ENCODE measurements around the gene C1QTNF2.

C1QTNF2 gene

GRCh38 chr5:160382346-160382745 lies 11.9 kb upstream of the C1QTNF2 start:
- Mint-ChIP-seq H3K27ac (no peak overlapping the region), H3K36me3 (no peaks in the 10 kb centered on the region), H3K27me3 (peaks cover 24% of the 10 kb centered on the region), H3K4me3 (no peak overlapping the region), H3K4me1 (no peaks in the 10 kb centered on the region), H3K9me3 (peaks cover 3% of the 10 kb centered on the region)
- DNase-seq, result no peak
- CTCF ChIA-PET, result no interaction called here

- Mint-ChIP-seq H3K4me3 (no peak overlapping the region), H3K36me3 (no peaks in the 10 kb centered on the region), H3K27me3 (peaks cover 32% of the 10 kb centered on the region), H3K27ac (no peak overlapping the region), H3K4me1 (no peaks in the 10 kb centered on the region), H3K9me3 (no peaks in the 10 kb centered on the region)
- CTCF ChIA-PET, result interaction anchor here (1.1 to 1.4 kb wide), 2 partner anchors 9 to 11 kb away, joined by 3 to 4 read pairs; no protein-coding TSS in a partner anchor
- DNase-seq, result no peak
Observed at GRCh38 chr5:160380041-160380440, 9.6 kb upstream of the C1QTNF2 start.

GRCh38 chr5:160379511-160379910 lies 9.1 kb upstream of the C1QTNF2 start:
- Mint-ChIP-seq H3K4me3 (no peak overlapping the region), H3K27ac (no peak overlapping the region), H3K27me3 (peaks cover 37% of the 10 kb centered on the region), H3K4me1 (no peaks in the 10 kb centered on the region), H3K36me3 (no peaks in the 10 kb centered on the region), H3K9me3 (no peaks in the 10 kb centered on the region)
- CTCF ChIA-PET, result interaction anchor here (1.1 to 1.4 kb wide), 2 partner anchors 9 to 11 kb away, joined by 3 to 4 read pairs; no protein-coding TSS in a partner anchor
- no peak for DNase-seq

- H3K27ac Mint-ChIP-seq, result no peak overlapping the region
- DNase-seq, result no peak
- H3K9me3 Mint-ChIP-seq, result no peaks in the 10 kb centered on the region
- H3K4me3 Mint-ChIP-seq, result no peak overlapping the region
- peaks cover 49% of the 10 kb centered on the region for H3K27me3 Mint-ChIP-seq
- H3K4me1 Mint-ChIP-seq, result no peaks in the 10 kb centered on the region
- H3K36me3 Mint-ChIP-seq, result no peaks in the 10 kb centered on the region
- CTCF ChIA-PET, result no interaction called here
Observed at GRCh38 chr5:160378330-160378729, 7.9 kb upstream of the C1QTNF2 start.

- peaks cover 55% of the 10 kb centered on the region for H3K27me3 Mint-ChIP-seq
- no peaks in the 10 kb centered on the region for H3K4me1 Mint-ChIP-seq
- H3K9me3 Mint-ChIP-seq, result no peaks in the 10 kb centered on the region
- no peaks in the 10 kb centered on the region for H3K36me3 Mint-ChIP-seq
- CTCF ChIA-PET, result interaction anchor here (1.3 kb wide), 1 partner anchor 32 kb away, joined by 4 read pairs; no protein-coding TSS in a partner anchor
- no peak for DNase-seq
- no peak overlapping the region for H3K27ac Mint-ChIP-seq
- no peak overlapping the region for H3K4me3 Mint-ChIP-seq
Observed at GRCh38 chr5:160377651-160378050, 7.2 kb upstream of the C1QTNF2 start.

GRCh38 chr5:160376416-160376815 lies 6.0 kb upstream of the C1QTNF2 start:
- Mint-ChIP-seq H3K9me3 (no peaks in the 10 kb centered on the region), H3K27me3 (peaks cover 60% of the 10 kb centered on the region), H3K27ac (no peak overlapping the region), H3K36me3 (no peaks in the 10 kb centered on the region), H3K4me1 (no peaks in the 10 kb centered on the region), H3K4me3 (no peak overlapping the region)
- CTCF ChIA-PET, result interaction anchor here (0.6 to 1.3 kb wide), 2 partner anchors 11 to 31 kb away, joined by 4 read pairs; no protein-coding TSS in a partner anchor
- DNase-seq, result no peak

GRCh38 chr5:160375701-160376100 lies 5.3 kb upstream of the C1QTNF2 start:
- H3K27ac Mint-ChIP-seq, result no peak overlapping the region
- no peaks in the 10 kb centered on the region for H3K36me3 Mint-ChIP-seq
- CTCF ChIA-PET, result no interaction called here
- H3K4me3 Mint-ChIP-seq, result no peak overlapping the region
- no peak for DNase-seq
- H3K4me1 Mint-ChIP-seq, result peaks cover 3% of the 10 kb centered on the region
- peaks cover 67% of the 10 kb centered on the region for H3K27me3 Mint-ChIP-seq
- no peaks in the 10 kb centered on the region for H3K9me3 Mint-ChIP-seq

GRCh38 chr5:160375166-160375565 lies 4.7 kb upstream of the C1QTNF2 start:
- Mint-ChIP-seq H3K4me1 (peaks cover 6% of the 10 kb centered on the region), H3K27ac (no peak overlapping the region), H3K27me3 (peaks cover 71% of the 10 kb centered on the region), H3K36me3 (no peaks in the 10 kb centered on the region), H3K4me3 (no peak overlapping the region), H3K9me3 (no peaks in the 10 kb centered on the region)
- CTCF ChIA-PET, result no interaction called here
- no peak for DNase-seq

GRCh38 chr5:160371294-160371693 lies 868 bp upstream of the C1QTNF2 start:
- H3K4me3 Mint-ChIP-seq, result no peak overlapping the region
- no peak for DNase-seq
- peaks cover 12% of the 10 kb centered on the region for H3K4me1 Mint-ChIP-seq
- peaks cover 92% of the 10 kb centered on the region for H3K27me3 Mint-ChIP-seq
- no peak overlapping the region for H3K27ac Mint-ChIP-seq
- CTCF ChIA-PET, result no interaction called here
- no peaks in the 10 kb centered on the region for H3K36me3 Mint-ChIP-seq
- no peaks in the 10 kb centered on the region for H3K9me3 Mint-ChIP-seq

- Mint-ChIP-seq H3K27me3 (peaks cover 87% of the 10 kb centered on the region), H3K27ac (no peak overlapping the region), H3K9me3 (no peaks in the 10 kb centered on the region), H3K36me3 (no peaks in the 10 kb centered on the region), H3K4me3 (peak overlapping the region; percentile 0), H3K4me1 (peaks cover 12% of the 10 kb centered on the region)
- CTCF ChIA-PET, result interaction anchor here (1.3 to 1.4 kb wide), 2 partner anchors 10 to 172 kb away, joined by 3 to 4 read pairs; no protein-coding TSS in a partner anchor
- no peak for DNase-seq
Observed at GRCh38 chr5:160370713-160371034, 248 bp upstream of the C1QTNF2 start.

- DNase-seq, result no peak
- CTCF ChIA-PET, result interaction anchor here (0.6 to 0.8 kb wide), 2 partner anchors 9 to 23 kb away, joined by 3 to 4 read pairs; no protein-coding TSS in a partner anchor
- Mint-ChIP-seq H3K36me3 (no peaks in the 10 kb centered on the region), H3K4me3 (no peak overlapping the region), H3K4me1 (peaks cover 12% of the 10 kb centered on the region), H3K27ac (no peak overlapping the region), H3K9me3 (no peaks in the 10 kb centered on the region), H3K27me3 (peaks cover 60% of the 10 kb centered on the region)
Observed at GRCh38 chr5:160367885-160368284, 2.5 kb downstream of the C1QTNF2 start.

GRCh38 chr5:160367261-160367660 lies 3.2 kb downstream of the C1QTNF2 start:
- peaks cover 12% of the 10 kb centered on the region for H3K4me1 Mint-ChIP-seq
- H3K9me3 Mint-ChIP-seq, result no peaks in the 10 kb centered on the region
- H3K27ac Mint-ChIP-seq, result no peak overlapping the region
- H3K27me3 Mint-ChIP-seq, result peaks cover 54% of the 10 kb centered on the region
- CTCF ChIA-PET, result interaction anchor here (0.8 kb wide), 1 partner anchor 22 kb away, joined by 4 read pairs; no protein-coding TSS in a partner anchor
- H3K4me3 Mint-ChIP-seq, result no peak overlapping the region
- no peaks in the 10 kb centered on the region for H3K36me3 Mint-ChIP-seq
- no peak for DNase-seq

- Mint-ChIP-seq H3K9me3 (no peaks in the 10 kb centered on the region), H3K27me3 (peaks cover 45% of the 10 kb centered on the region), H3K4me3 (no peak overlapping the region), H3K4me1 (peaks cover 12% of the 10 kb centered on the region), H3K36me3 (no peaks in the 10 kb centered on the region), H3K27ac (no peak overlapping the region)
- CTCF ChIA-PET, result no interaction called here
- no peak for DNase-seq
Observed at GRCh38 chr5:160366230-160366629, 4.2 kb downstream of the C1QTNF2 start.

- CTCF ChIA-PET, result interaction anchor here (0.7 to 0.9 kb wide), 3 partner anchors 18 to 165 kb away, joined by 3 read pairs; no protein-coding TSS in a partner anchor
- Mint-ChIP-seq H3K9me3 (no peaks in the 10 kb centered on the region), H3K27me3 (peaks cover 21% of the 10 kb centered on the region), H3K4me3 (no peak overlapping the region), H3K4me1 (no peaks in the 10 kb centered on the region), H3K36me3 (no peaks in the 10 kb centered on the region), H3K27ac (no peak overlapping the region)
- DNase-seq, result no peak
Observed at GRCh38 chr5:160363660-160364395, 6.6 kb downstream of the C1QTNF2 start.

- CTCF ChIA-PET, result interaction anchor here (0.9 kb wide), 1 partner anchor 17 kb away, joined by 3 read pairs; no protein-coding TSS in a partner anchor
Observed at GRCh38 chr5:160363211-160363610, 7.2 kb downstream of the C1QTNF2 start.

More at GRCh38 chr5:160363211-160363610, 7.2 kb downstream of the C1QTNF2 start:
- DNase-seq, result no peak
- Mint-ChIP-seq H3K4me3 (no peak overlapping the region), H3K9me3 (no peaks in the 10 kb centered on the region), H3K36me3 (no peaks in the 10 kb centered on the region), H3K4me1 (no peaks in the 10 kb centered on the region), H3K27me3 (peaks cover 15% of the 10 kb centered on the region), H3K27ac (no peak overlapping the region)

All from activated naive CD4-positive, alpha-beta T cell treated with anti-CD3 and anti-CD28 coated beads, Interleukin-2, amount 10 ng/mL, durations not matched to agents 7 days and 5 days (primary cell).